PC-3 (cell line): ENCODE measurements around the gene PCGF5. TPM values are rescaled to one million over a fixed set of nuclear protein-coding genes. Genes with fewer than 3 reads are reported as not detected.

Experiments
- ATAC-seq: fragments of 200-7000 bp; cut with Tn5 transposase; 2 replicates; pipeline ENCODE4 v1.9.1; 2020; ENCODE audit warnings: mild to moderate bottlenecking, moderate library complexity
- BruUV-seq: library from RNA; stranded (reverse); fragments of 400-500 nt; replicated peaks from 2 replicates; lab custom pipeline; 2021; lab: Mats Ljungman, UMichigan
- CTCF ChIA-PET: fragments of 300-600 bp; sonication (Branson Sonifier 250); formaldehyde crosslinking; loops from one replicate; lab custom pipeline; 2022; ENCODE audit warnings: antibody characterized with exemption; lab: Charles Lee
- POLR2A ChIA-PET: fragments of 300-600 bp; sonication (Branson Sonifier 250); formaldehyde crosslinking; loops from one replicate; lab custom pipeline; 2022; ENCODE audit warnings: antibody characterized with exemption; ENCODE audit not compliant: unreplicated experiment; lab: Charles Lee
- DNase-seq: peaks from one replicate; pipeline ENCODE4 v3.0.0-alpha.2; 2015
- H2AFZ ChIP-seq: fragments of 300-600 bp; sonication (generic); 2 replicates; pipeline ENCODE4 v1.6.0; 2016; ENCODE audit warnings: antibody characterized with exemption, low read length
- H3F3A ChIP-seq: fragments of 300-600 bp; sonication (generic); one replicate; pipeline ENCODE4 v1.6.0; 2017; ENCODE audit warnings: antibody characterized with exemption, low read length, control low read depth, mild to moderate bottlenecking; ENCODE audit not compliant: unreplicated experiment
- H3K27ac ChIP-seq: fragments of 300-600 bp; sonication (generic); 2 replicates; pipeline ENCODE4 v1.5.1; 2016; ENCODE audit warnings: mild to moderate bottlenecking, low read length
- H3K27me3 ChIP-seq: fragments of 300-600 bp; sonication (generic); 2 replicates; pipeline ENCODE4 v1.6.1; 2016; ENCODE audit warnings: low read length, mixed read lengths
- H3K36me3 ChIP-seq: fragments of 300-600 bp; sonication (generic); 2 replicates; pipeline ENCODE4 v1.6.1; 2016; ENCODE audit warnings: low read depth, mixed run types, low read length, mixed read lengths
- H3K4me1 ChIP-seq: fragments of 300-600 bp; sonication (generic); 2 replicates; pipeline ENCODE4 v1.5.1; 2016; ENCODE audit warnings: low read length; ENCODE audit not compliant: insufficient read depth
- H3K4me2 ChIP-seq: fragments of 300-600 bp; sonication (generic); 2 replicates; pipeline ENCODE4 v1.6.0; 2016; ENCODE audit warnings: low read length
- H3K4me3 ChIP-seq: fragments of 300-600 bp; sonication (generic); 2 replicates; pipeline ENCODE4 v1.5.1; 2016; ENCODE audit warnings: mild to moderate bottlenecking, low read length, mixed read lengths
- H3K79me2 ChIP-seq: fragments of 300-600 bp; sonication (generic); 2 replicates; pipeline ENCODE4 v1.6.1; 2017; ENCODE audit warnings: low read length, mixed read lengths
- H3K9ac ChIP-seq: fragments of 300-600 bp; sonication (generic); 2 replicates; pipeline ENCODE4 v1.6.0; 2016; ENCODE audit warnings: mild to moderate bottlenecking, low read length
- H3K9me2 ChIP-seq: fragments of 300-600 bp; sonication (generic); replicated peaks from 2 replicates; pipeline ENCODE4 v1.6.1; 2016; ENCODE audit warnings: mixed run types, low read length, mixed read lengths
- H3K9me3 ChIP-seq: fragments of 300-600 bp; sonication (generic); 2 replicates; pipeline ENCODE4 v1.6.1; 2016; ENCODE audit warnings: low read length, mixed read lengths
- H4K20me1 ChIP-seq: fragments of 300-600 bp; sonication (generic); 2 replicates; pipeline ENCODE4 v1.6.1; 2016; ENCODE audit warnings: low read length, mixed read lengths
- EZH2 ChIP-seq: fragments of 300-600 bp; sonication (generic); IDR thresholded peaks from one replicate; pipeline ENCODE4 v1.6.1; 2017; ENCODE audit warnings: antibody characterized with exemption, mild to moderate bottlenecking, low read length; ENCODE audit not compliant: unreplicated experiment
- EZH2phosphoT487 ChIP-seq: fragments of 300-600 bp; sonication (generic); IDR thresholded peaks from 2 replicates; pipeline ENCODE4 v1.6.1; 2018; ENCODE audit warnings: mild to moderate bottlenecking, antibody characterized with exemption, low read length, borderline replicate concordance
- intact Hi-C: fragments of 100-400 bp; cut with micrococcal nuclease; formaldehyde crosslinking; loops from 2 replicates; pipeline ENCODE4 v1.9.0; 2023
- total RNA-seq: library from RNA; depleted of rRNA; stranded (reverse); fragments of >200 nt; gene quantifications from 2 replicates; pipeline ENCODE4 v1.2.3, GENCODE V29; 2014
- TF ChIP-seq, protein P1 (sequence below): fragments of 300-600 bp; sonication (generic); conservative IDR thresholded peaks from 2 replicates; pipeline ENCODE4 v1.5.1; 2017; ENCODE audit warnings: antibody characterized with exemption, low read depth, mild to moderate bottlenecking, low read length

The PCGF5 gene
- total RNA-seq, 1 experiment from 2014 or later: 25.0 TPM

DNA sequence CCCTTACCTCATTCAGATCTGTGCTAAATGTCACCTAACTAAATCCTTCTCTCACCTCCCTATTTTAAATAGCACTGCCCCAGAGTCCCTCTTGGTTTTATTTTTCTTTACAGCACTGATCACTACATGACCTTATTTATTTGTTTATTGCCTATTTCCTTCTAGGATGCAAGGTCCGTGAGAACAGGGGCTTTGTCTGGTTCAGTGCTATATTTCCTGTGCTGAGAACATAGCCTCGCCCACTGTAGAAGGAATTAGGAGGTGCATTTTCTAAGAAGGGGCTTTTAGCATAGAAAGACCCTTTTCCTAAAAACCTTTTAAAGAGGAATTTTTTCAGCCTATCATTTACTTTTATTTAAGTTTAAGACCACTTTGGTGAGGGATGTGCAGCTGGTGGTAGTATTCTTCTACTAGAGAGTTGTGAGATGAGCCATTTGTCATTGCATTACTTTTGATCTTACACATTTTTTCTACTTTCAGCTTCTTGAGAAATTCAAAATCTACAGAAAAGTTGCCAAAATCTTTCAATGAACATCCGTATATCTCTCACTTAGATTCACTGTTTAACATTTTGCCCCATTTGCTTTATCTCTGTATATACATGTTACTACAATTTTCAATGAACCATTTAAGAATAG, 13.5 kb upstream of the PCGF5 start:
- H3K9me3 ChIP-seq: no peaks in the 10 kb centered on the region
- H3K9ac ChIP-seq: no peak overlapping the region
- no peak overlapping the region for H2AFZ ChIP-seq
- POLR2A ChIA-PET: no interaction called here
- no peak for DNase-seq
- TF ChIP-seq, protein P1, sequence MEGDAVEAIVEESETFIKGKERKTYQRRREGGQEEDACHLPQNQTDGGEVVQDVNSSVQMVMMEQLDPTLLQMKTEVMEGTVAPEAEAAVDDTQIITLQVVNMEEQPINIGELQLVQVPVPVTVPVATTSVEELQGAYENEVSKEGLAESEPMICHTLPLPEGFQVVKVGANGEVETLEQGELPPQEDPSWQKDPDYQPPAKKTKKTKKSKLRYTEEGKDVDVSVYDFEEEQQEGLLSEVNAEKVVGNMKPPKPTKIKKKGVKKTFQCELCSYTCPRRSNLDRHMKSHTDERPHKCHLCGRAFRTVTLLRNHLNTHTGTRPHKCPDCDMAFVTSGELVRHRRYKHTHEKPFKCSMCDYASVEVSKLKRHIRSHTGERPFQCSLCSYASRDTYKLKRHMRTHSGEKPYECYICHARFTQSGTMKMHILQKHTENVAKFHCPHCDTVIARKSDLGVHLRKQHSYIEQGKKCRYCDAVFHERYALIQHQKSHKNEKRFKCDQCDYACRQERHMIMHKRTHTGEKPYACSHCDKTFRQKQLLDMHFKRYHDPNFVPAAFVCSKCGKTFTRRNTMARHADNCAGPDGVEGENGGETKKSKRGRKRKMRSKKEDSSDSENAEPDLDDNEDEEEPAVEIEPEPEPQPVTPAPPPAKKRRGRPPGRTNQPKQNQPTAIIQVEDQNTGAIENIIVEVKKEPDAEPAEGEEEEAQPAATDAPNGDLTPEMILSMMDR: no peak
- TF ChIP-seq EZH2phosphoT487: no peak
- no peak for TF ChIP-seq EZH2
- H3F3A ChIP-seq: no peaks in the 10 kb centered on the region
- ATAC-seq: no peak
- no peak overlapping the region for H3K4me2 ChIP-seq
- no peaks in the 10 kb centered on the region for H3K9me2 ChIP-seq
- CTCF ChIA-PET: no interaction called here
- no peaks in the 10 kb centered on the region for H3K4me1 ChIP-seq
- no peaks in the 10 kb centered on the region for H3K36me3 ChIP-seq
- no TSS peak for BruUV-seq
- no peak overlapping the region for H3K4me3 ChIP-seq
- H3K79me2 ChIP-seq: no peaks in the 10 kb centered on the region
- intact Hi-C loops: no loop called here
- H3K27ac ChIP-seq: no peak overlapping the region
- H4K20me1 ChIP-seq: no peaks in the 10 kb centered on the region
- H3K27me3 ChIP-seq: no peaks in the 10 kb centered on the region

DNA sequence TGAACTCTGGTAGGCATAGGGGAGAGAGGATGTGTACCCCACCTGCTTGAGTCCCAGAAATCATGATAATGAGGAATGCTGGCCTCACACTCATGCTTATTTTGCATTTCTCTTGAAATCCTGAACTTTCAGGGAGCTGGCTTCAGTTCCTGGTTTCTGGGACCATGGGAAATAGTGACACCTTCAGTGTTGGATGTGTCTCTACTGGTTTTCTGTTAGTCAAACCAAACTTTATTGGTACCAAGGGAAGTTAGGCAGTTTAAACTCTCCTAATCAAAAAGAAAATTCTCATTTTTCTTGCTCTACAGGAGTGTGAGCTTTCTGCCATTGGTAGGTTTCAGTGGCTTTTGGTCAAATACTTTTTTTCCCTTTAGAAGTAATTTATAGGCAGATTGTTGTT, 11.8 kb upstream of the PCGF5 start:
- Histone ChIP-seq H3K9me3 (no peaks in the 10 kb centered on the region), H3K27me3 (no peaks in the 10 kb centered on the region), H3K79me2 (no peaks in the 10 kb centered on the region), H3F3A (no peaks in the 10 kb centered on the region), H3K4me3 (no peak overlapping the region), H3K27ac (no peak overlapping the region), H3K36me3 (no peaks in the 10 kb centered on the region), H3K9me2 (no peaks in the 10 kb centered on the region), H4K20me1 (no peaks in the 10 kb centered on the region), H3K4me2 (no peak overlapping the region), H2AFZ (no peak overlapping the region), H3K9ac (no peak overlapping the region), H3K4me1 (no peaks in the 10 kb centered on the region)
- no TSS peak for BruUV-seq
- ChIA-PET POLR2A (no interaction called here), CTCF (interaction anchor here (1.0 kb wide), 1 partner anchor 120 kb away, joined by 7 read pairs; no protein-coding TSS in a partner anchor)
- intact Hi-C loops: no loop called here
- 0 out of 2 replicates have a peak, but pooled peaks have one; percentile 18 for ATAC-seq
- TF ChIP-seq, protein P1: peak; percentile 54
- TF ChIP-seq EZH2: no peak
- peak; percentile 13 for DNase-seq

DNA sequence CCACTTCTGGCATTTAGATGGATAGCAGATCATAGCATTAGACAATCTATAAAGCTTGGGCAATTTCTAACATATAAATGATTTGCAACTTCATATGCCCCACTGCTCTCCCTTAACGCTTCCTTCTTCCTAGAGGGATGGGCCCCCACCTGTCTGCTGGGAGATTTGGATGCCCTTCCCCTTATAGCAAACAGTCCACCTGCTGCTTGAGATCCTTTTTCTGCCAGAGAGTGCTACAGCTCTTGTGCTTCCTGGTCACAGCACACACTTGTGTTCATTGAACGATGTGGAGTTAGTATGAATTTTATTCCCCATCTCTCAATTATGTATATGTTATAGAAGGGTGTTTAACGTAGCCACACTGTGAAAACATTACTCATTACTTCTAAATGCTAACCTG, 10.4 kb upstream of the PCGF5 start:
- BruUV-seq: no TSS peak
- TF ChIP-seq EZH2phosphoT487 (no peak), EZH2 (no peak)
- TF ChIP-seq, protein P1: no peak
- CTCF ChIA-PET: no interaction called here
- H3K79me2 ChIP-seq: no peaks in the 10 kb centered on the region
- ATAC-seq: no peak
- DNase-seq: no peak
- H3K27ac ChIP-seq: no peak overlapping the region
- H3F3A ChIP-seq: no peaks in the 10 kb centered on the region
- intact Hi-C loops: no loop called here
- no peaks in the 10 kb centered on the region for H3K27me3 ChIP-seq
- H3K9ac ChIP-seq: no peak overlapping the region
- H3K36me3 ChIP-seq: no peaks in the 10 kb centered on the region
- no peaks in the 10 kb centered on the region for H4K20me1 ChIP-seq
- no peaks in the 10 kb centered on the region for H3K9me3 ChIP-seq
- POLR2A ChIA-PET: no interaction called here
- H3K9me2 ChIP-seq: no peaks in the 10 kb centered on the region
- H3K4me2 ChIP-seq: no peak overlapping the region
- H2AFZ ChIP-seq: no peak overlapping the region
- H3K4me3 ChIP-seq: no peak overlapping the region
- no peaks in the 10 kb centered on the region for H3K4me1 ChIP-seq
